DOHH2 (cell line): ENCODE data around the gene LIPI.

Experiments used
- H3F3A ChIP-seq: fragments of 200-600 bp; sonication (generic), shearing (Covaris generic); 2 replicates; pipeline ENCODE4 v1.6.0; 2016; ENCODE audit warnings: antibody characterized with exemption, mild to moderate bottlenecking; ENCODE audit not compliant: control insufficient read depth, insufficient read depth
- H3K27ac ChIP-seq: fragments of 200-600 bp; sonication (generic); 2 replicates; pipeline ENCODE4 v1.5.1; 2014; ENCODE audit warnings: low read depth, mild to moderate bottlenecking, low read length, moderate library complexity
- H3K27me3 ChIP-seq: fragments of 200-600 bp; sonication (generic); 2 replicates; pipeline ENCODE4 v1.6.1; 2014; ENCODE audit warnings: mild to moderate bottlenecking, low read length, mixed read lengths; ENCODE audit not compliant: control insufficient read depth
- H3K36me3 ChIP-seq: fragments of 200-600 bp; sonication (generic); 2 replicates; pipeline ENCODE4 v1.6.1; 2014; ENCODE audit warnings: mild to moderate bottlenecking, low read length, moderate library complexity, mixed read lengths; ENCODE audit not compliant: control insufficient read depth
- H3K4me1 ChIP-seq: fragments of 200-600 bp; sonication (generic); 2 replicates; pipeline ENCODE4 v1.6.1; 2014; ENCODE audit warnings: mild to moderate bottlenecking, low read length, mixed read lengths; ENCODE audit not compliant: control insufficient read depth
- H3K4me2 ChIP-seq: fragments of 200-600 bp; sonication (generic); 2 replicates; pipeline ENCODE4 v1.6.0; 2014; ENCODE audit warnings: mild to moderate bottlenecking, low read length, moderate library complexity
- H3K4me3 ChIP-seq: fragments of 200-600 bp; sonication (generic); 2 replicates; pipeline ENCODE4 v1.5.1; 2014; ENCODE audit warnings: mild to moderate bottlenecking, low read length, mixed read lengths
- H3K79me2 ChIP-seq: fragments of 200-600 bp; sonication (generic); 2 replicates; pipeline ENCODE4 v1.6.1; 2014; ENCODE audit warnings: mild to moderate bottlenecking, low read length, mixed read lengths; ENCODE audit not compliant: control insufficient read depth
- H3K9me2 ChIP-seq: fragments of 200-600 bp; sonication (generic); replicated peaks from 2 replicates; pipeline ENCODE4 v1.6.1; 2014; ENCODE audit warnings: mild to moderate bottlenecking, low read length, mixed read lengths; ENCODE audit not compliant: control insufficient read depth
- H3K9me3 ChIP-seq: fragments of 200-600 bp; sonication (generic); 2 replicates; pipeline ENCODE4 v1.6.1; 2014; ENCODE audit warnings: antibody characterized with exemption, low read length, mixed read lengths; ENCODE audit not compliant: control insufficient read depth, insufficient read depth
- H4K20me1 ChIP-seq: fragments of 200-600 bp; sonication (generic); 2 replicates; pipeline ENCODE4 v1.6.0; 2014; ENCODE audit warnings: low read depth, mild to moderate bottlenecking, antibody characterized with exemption, low read length, moderate library complexity; ENCODE audit not compliant: control insufficient read depth, insufficient read depth
- CTCF ChIP-seq: fragments of 200-600 bp; sonication (generic); IDR thresholded peaks from one replicate; pipeline ENCODE4 v1.5.1; 2014; ENCODE audit warnings: antibody characterized with exemption, mild to moderate bottlenecking, low read depth, low read length; ENCODE audit not compliant: poor library complexity, severe bottlenecking
- EZH2phosphoT487 ChIP-seq: fragments of 200-600 bp; sonication (generic); IDR thresholded peaks from 2 replicates; pipeline ENCODE4 v1.6.1; 2017; ENCODE audit warnings: borderline replicate concordance, mild to moderate bottlenecking, antibody characterized with exemption, low read length, moderate library complexity, mixed read lengths

LIPI gene

GRCh38 chr21:14210738-14211137, at the start of gene LIPI:
LIPI (minus strand) TSS chr21:14210955; CDS start chr21:14210845, 110 bp downstream.
- no peaks in the 10 kb centered on the region for H3K27me3 ChIP-seq
- H3K27ac ChIP-seq = no peak within 1 kb of the TSS
- no peaks in the 10 kb centered on the region for H3K4me1 ChIP-seq
- H4K20me1 ChIP-seq = no peaks in the 10 kb centered on the region
- H3K9me2 ChIP-seq = no peaks in the 10 kb centered on the region
- no peak within 1 kb of the TSS for H3K4me2 ChIP-seq
- H3K4me3 ChIP-seq = no peak within 1 kb of the TSS
- no peaks in the 10 kb centered on the region for H3F3A ChIP-seq
- no peaks in the 10 kb centered on the region for H3K36me3 ChIP-seq
- no peaks in the 10 kb centered on the region for H3K9me3 ChIP-seq
- TF ChIP-seq EZH2phosphoT487 (no peak), CTCF (no peak)
- no peaks in the 10 kb centered on the region for H3K79me2 ChIP-seq

- Histone ChIP-seq H3F3A (no peaks in the 10 kb centered on the region), H3K4me1 (no peaks in the 10 kb centered on the region), H3K27ac (no peak overlapping the region), H3K9me2 (no peaks in the 10 kb centered on the region), H4K20me1 (no peaks in the 10 kb centered on the region), H3K79me2 (no peaks in the 10 kb centered on the region), H3K4me3 (no peak overlapping the region), H3K9me3 (no peaks in the 10 kb centered on the region), H3K36me3 (no peaks in the 10 kb centered on the region), H3K27me3 (no peaks in the 10 kb centered on the region), H3K4me2 (no peak overlapping the region)
- TF ChIP-seq EZH2phosphoT487 (no peak), CTCF (no peak)
These were observed 49.5 kb upstream of the LIPI start for GRCh38 chr21:14260174-14260764.

- Histone ChIP-seq H3K4me2 (no peak overlapping the region), H3K9me3 (no peaks in the 10 kb centered on the region), H3K27me3 (no peaks in the 10 kb centered on the region), H3K36me3 (no peaks in the 10 kb centered on the region), H3K79me2 (no peaks in the 10 kb centered on the region), H3K27ac (no peak overlapping the region), H3K9me2 (no peaks in the 10 kb centered on the region), H3K4me1 (no peaks in the 10 kb centered on the region), H3F3A (no peaks in the 10 kb centered on the region), H3K4me3 (no peak overlapping the region), H4K20me1 (no peaks in the 10 kb centered on the region)
- TF ChIP-seq EZH2phosphoT487 = no peak
- TF ChIP-seq CTCF = peak; percentile 61
These were observed 49.0 kb upstream of the LIPI start for GRCh38 chr21:14259747-14260146.
